ENCODE results near the gene ENTPD1.

- TF ChIP-seq, protein P1, sequence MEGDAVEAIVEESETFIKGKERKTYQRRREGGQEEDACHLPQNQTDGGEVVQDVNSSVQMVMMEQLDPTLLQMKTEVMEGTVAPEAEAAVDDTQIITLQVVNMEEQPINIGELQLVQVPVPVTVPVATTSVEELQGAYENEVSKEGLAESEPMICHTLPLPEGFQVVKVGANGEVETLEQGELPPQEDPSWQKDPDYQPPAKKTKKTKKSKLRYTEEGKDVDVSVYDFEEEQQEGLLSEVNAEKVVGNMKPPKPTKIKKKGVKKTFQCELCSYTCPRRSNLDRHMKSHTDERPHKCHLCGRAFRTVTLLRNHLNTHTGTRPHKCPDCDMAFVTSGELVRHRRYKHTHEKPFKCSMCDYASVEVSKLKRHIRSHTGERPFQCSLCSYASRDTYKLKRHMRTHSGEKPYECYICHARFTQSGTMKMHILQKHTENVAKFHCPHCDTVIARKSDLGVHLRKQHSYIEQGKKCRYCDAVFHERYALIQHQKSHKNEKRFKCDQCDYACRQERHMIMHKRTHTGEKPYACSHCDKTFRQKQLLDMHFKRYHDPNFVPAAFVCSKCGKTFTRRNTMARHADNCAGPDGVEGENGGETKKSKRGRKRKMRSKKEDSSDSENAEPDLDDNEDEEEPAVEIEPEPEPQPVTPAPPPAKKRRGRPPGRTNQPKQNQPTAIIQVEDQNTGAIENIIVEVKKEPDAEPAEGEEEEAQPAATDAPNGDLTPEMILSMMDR (IDR thresholded peaks at IDR 0.05; ENCODE audit: insufficient read depth, low read depth, low read length) = no peak
- TF ChIP-seq EZH2 (IDR thresholded peaks at IDR 0.05; ENCODE audit: insufficient read depth, low read length) = no peak
These were observed 59.8 kb downstream of the ENTPD1 start for GRCh38 chr10:95815701-95816240.
